A549 (cell line): ENCODE results near the gene MX2. TPM values are rescaled to one million over a fixed set of nuclear protein-coding genes. Genes with fewer than 3 reads are reported as not detected.

Source experiments
- ATAC-seq, 2 experiments: fragments of 200-7000 bp in 1 of 2; fragments of >200 bp in 1 of 2; cut with Nextera tagmentation in 1 of 2; cut with Tn5 transposase in 1 of 2; 3 replicates each; pipeline versions ENCODE4 v1.8.0 to v1.9.1; 2018 to 2020; ENCODE audit warnings: mild to moderate bottlenecking in 1 of 2, moderate library complexity in 1 of 2
- CTCF ChIA-PET: fragments of 300-600 bp; sonication (Branson Sonifier 250); formaldehyde crosslinking; extraction: SDS; loops from one replicate; lab custom pipeline; 2021; ENCODE audit warnings: antibody characterized with exemption, inconsistent platforms; lab: Yijun Ruan, JAX
- POLR2A ChIA-PET: fragments of 350-600 bp; formaldehyde crosslinking; extraction: SDS; loops from one replicate; lab custom pipeline; 2021; ENCODE audit warnings: antibody characterized with exemption, inconsistent platforms; lab: Yijun Ruan, JAX
- DNase-seq, 2 experiments: peaks; one replicate each; pipeline versions ENCODE4 v3.0.0 to v3.0.0-alpha.2; 2011 to 2016; ENCODE audit warnings: low read depth in 1 of 2, low spot score in 1 of 2
- FAIRE-seq: peaks from 2 replicates; lab custom pipeline; 2011; peaks lifted over from hg19 to GRCh38; lab: Jason Lieb, UNC
- H3K27ac ChIP-seq, 2 experiments: fragments of >200 bp; sonication (Bioruptor Twin); formaldehyde crosslinking; 3 replicates each; pipeline ENCODE4 v1.5.1; 2016 to 2017
- H3K4me1 ChIP-seq: fragments of >200 bp; sonication (Bioruptor Twin); formaldehyde crosslinking; 3 replicates; pipeline ENCODE4 v1.6.1; 2016
- H3K4me2 ChIP-seq: fragments of >200 bp; sonication (Bioruptor Twin); formaldehyde crosslinking; 3 replicates; pipeline ENCODE4 v1.6.1; 2016
- H3K4me3 ChIP-seq: fragments of >200 bp; sonication (Bioruptor Twin); formaldehyde crosslinking; 3 replicates; pipeline ENCODE4 v1.5.1; 2016
- H3K9me3 ChIP-seq: fragments of >200 bp; sonication (Bioruptor Twin); formaldehyde crosslinking; 3 replicates; pipeline ENCODE4 v1.6.1; 2016
- BHLHE40 ChIP-seq: IDR thresholded peaks from 2 replicates; pipeline ENCODE4 v1.6.1; 2012; ENCODE audit warnings: low read depth, low read length, inconsistent platforms
- CBX2 ChIP-seq: fragments of 200-600 bp; sonication (generic); IDR thresholded peaks from 2 replicates; pipeline ENCODE4 v1.6.1; 2016; ENCODE audit warnings: low read depth, mild to moderate bottlenecking, borderline replicate concordance
- CBX8 ChIP-seq: fragments of 200-600 bp; sonication (generic); IDR thresholded peaks from 2 replicates; pipeline ENCODE4 v1.6.1; 2016
- CEBPB ChIP-seq, 2 experiments: fragments of >200 bp in 1 of 2; sonication (Bioruptor Twin) in 1 of 2; formaldehyde crosslinking in 1 of 2; IDR thresholded peaks; 2 replicates each; pipeline ENCODE4 v1.6.1; 2012 to 2016
- CHD2 ChIP-seq: fragments of 150-350 bp; IDR thresholded peaks from 2 replicates; pipeline ENCODE4 v1.6.1; 2014; ENCODE audit warnings: low read length; ENCODE audit not compliant: partially characterized antibody
- E2F6 ChIP-seq: IDR thresholded peaks from 2 replicates; pipeline ENCODE4 v1.6.1; 2012; ENCODE audit warnings: low read depth, borderline replicate concordance
- EP300 ChIP-seq, 2 experiments: fragments of >200 bp; sonication (Bioruptor Twin); formaldehyde crosslinking; IDR thresholded peaks; 2 replicates in 1 of 2; 3 replicates in 1 of 2; pipeline ENCODE4 v1.6.1; 2016 to 2017
- FOXS1 ChIP-seq: fragments of 250-450 bp; sonication (Bioruptor Pico); IDR thresholded peaks from 2 replicates; pipeline ENCODE4 v1.5.0; 2020; ENCODE audit warnings: mild to moderate bottlenecking, moderate library complexity
- GATA3 ChIP-seq: IDR thresholded peaks from 2 replicates; pipeline ENCODE4 v1.6.1; 2012; ENCODE audit warnings: borderline replicate concordance
- HDAC2 ChIP-seq: fragments of 200-600 bp; sonication (generic); IDR thresholded peaks from 2 replicates; pipeline ENCODE4 v1.6.1; 2016
- HES2 ChIP-seq: fragments of >200 bp; sonication (Bioruptor Twin); formaldehyde crosslinking; IDR thresholded peaks from 2 replicates; pipeline ENCODE4 v1.6.1; 2016
- HOXA7 ChIP-seq: fragments of 250-450 bp; sonication (Bioruptor Pico); IDR thresholded peaks from 2 replicates; pipeline ENCODE4 v1.5.0; 2020; ENCODE audit warnings: mild to moderate bottlenecking, moderate library complexity
- JUNB ChIP-seq: fragments of >200 bp; sonication (Bioruptor Twin); formaldehyde crosslinking; IDR thresholded peaks from 2 replicates; pipeline ENCODE4 v1.6.1; 2016
- KDM1A ChIP-seq: fragments of 200-600 bp; sonication (generic); IDR thresholded peaks from 2 replicates; pipeline ENCODE4 v1.6.1; 2016; ENCODE audit warnings: low read depth, mild to moderate bottlenecking
- KDM5A ChIP-seq: fragments of 200-600 bp; sonication (generic); IDR thresholded peaks from 2 replicates; pipeline ENCODE4 v1.6.1; 2016; ENCODE audit warnings: antibody characterized with exemption, mild to moderate bottlenecking
- MYC ChIP-seq: IDR thresholded peaks from 2 replicates; pipeline ENCODE4 v1.6.1; 2012; ENCODE audit warnings: mild to moderate bottlenecking, inconsistent platforms, low read length, improper control_type of control experiment, borderline replicate concordance
- NR3C1 ChIP-seq: fragments of >200 bp; sonication (Bioruptor Twin); formaldehyde crosslinking; IDR thresholded peaks from 3 replicates; pipeline ENCODE4 v1.6.1; 2017
- PBX3 ChIP-seq: IDR thresholded peaks from 2 replicates; pipeline ENCODE4 v1.6.1; 2012
- PHF8 ChIP-seq: fragments of 200-600 bp; sonication (generic); IDR thresholded peaks from 2 replicates; pipeline ENCODE4 v1.6.1; 2016; ENCODE audit warnings: low read depth, mild to moderate bottlenecking, antibody characterized with exemption, moderate library complexity, borderline replicate concordance
- POLR2A ChIP-seq: IDR thresholded peaks from 2 replicates; pipeline ENCODE4 v1.6.1; 2012; ENCODE audit warnings: mild to moderate bottlenecking, low read length
- RCOR1 ChIP-seq: fragments of 150-350 bp; IDR thresholded peaks from 2 replicates; pipeline ENCODE4 v1.6.1; 2014; ENCODE audit warnings: antibody characterized with exemption, low read length, low read depth
- REST ChIP-seq: fragments of 200-600 bp; sonication (generic); IDR thresholded peaks from 2 replicates; pipeline ENCODE4 v1.6.1; 2016; ENCODE audit warnings: antibody characterized with exemption, mild to moderate bottlenecking, moderate library complexity
- RNF2 ChIP-seq: fragments of 200-600 bp; sonication (generic); IDR thresholded peaks from 2 replicates; pipeline ENCODE4 v1.6.1; 2016; ENCODE audit warnings: low read depth, mild to moderate bottlenecking, antibody characterized with exemption, moderate library complexity, borderline replicate concordance
- TP53 ChIP-seq: fragments of 250-450 bp; sonication (Bioruptor Pico); IDR thresholded peaks from 2 replicates; pipeline ENCODE4 v1.5.0; 2021; ENCODE audit warnings: mild to moderate bottlenecking, moderate library complexity
- ZC3H11A ChIP-seq: fragments of 450-650 bp; IDR thresholded peaks from 2 replicates; pipeline ENCODE4 v1.6.1; 2014; ENCODE audit warnings: antibody characterized with exemption, mild to moderate bottlenecking
- ZNF302 ChIP-seq: fragments of 250-450 bp; sonication (Bioruptor Pico); IDR thresholded peaks from 2 replicates; pipeline ENCODE4 v1.9.0; 2021; ENCODE audit warnings: inconsistent platforms, mild to moderate bottlenecking, moderate library complexity
- ZSCAN20 ChIP-seq: fragments of 250-450 bp; sonication (Bioruptor Pico); IDR thresholded peaks from 2 replicates; pipeline ENCODE4 v1.8.0; 2022; ENCODE audit warnings: mild to moderate bottlenecking, moderate library complexity
- WGBS: methylation state at CpG from one replicate; pipeline ENCODE4 v1.1.6; 2017; ENCODE audit errors: missing lambda C conversion rate; 5-methylcytosine and 5-hydroxymethylcytosine counted together
- polyA plus RNA-seq, 4 experiments: library from polyadenylated mRNA; depleted of rRNA in 3 of 4; stranded (reverse); fragments of >200 nt; fragmentation: RNase III in 1 of 4; extraction: RNeasy Plus Mini Kit Qiagen cat#74134 plus additional on column Dnase treatment in 1 of 4; gene quantifications; 2 replicates in 3 of 4; 3 replicates in 1 of 4; pipeline ENCODE4 v1.2.3, GENCODE V29; 2011 to 2017

MX2 gene
- polyA plus RNA-seq, 2 of the 4 experiments (the other 2 are of a cell fraction): not detected

GRCh38 chr21:41438425-41439113 is 76.7 kb downstream of the MX2 start:
- DNase-seq: no peak
- CTCF ChIA-PET: no interaction called here
- H3K4me1 ChIP-seq: no peaks in the 10 kb centered on the region
- POLR2A ChIA-PET: no interaction called here
- no peak for FAIRE-seq
- 56% methylated on average over 13 of the region's 13 CpGs for WGBS
- no peak for ATAC-seq
- H3K4me3 ChIP-seq: no peak overlapping the region
- no peaks in the 10 kb centered on the region for H3K9me3 ChIP-seq
- no peak overlapping the region for H3K27ac ChIP-seq
- no peak overlapping the region for H3K4me2 ChIP-seq
- TF ChIP-seq HOXA7 (CRISPR knock-in tag): no peak
- no peak for TF ChIP-seq E2F6
- TF ChIP-seq ZSCAN20: no peak
- no peak for TF ChIP-seq CBX2
- no peak for TF ChIP-seq CHD2
- TF ChIP-seq FOXS1 (CRISPR knock-in tag): no peak
- TF ChIP-seq PBX3: no peak
- TF ChIP-seq KDM5A: no peak
- TF ChIP-seq REST: no peak
- no peak for TF ChIP-seq JUNB
- no peak for TF ChIP-seq POLR2A
- TF ChIP-seq ZC3H11A: no peak
- no peak for TF ChIP-seq RNF2
- no peak for TF ChIP-seq PHF8
- TF ChIP-seq BHLHE40: no peak

- no peak for FAIRE-seq
- no peak overlapping the region for H3K4me2 ChIP-seq
- no peaks in the 10 kb centered on the region for H3K9me3 ChIP-seq
- H3K27ac ChIP-seq: no peak overlapping the region
- no peaks in the 10 kb centered on the region for H3K4me1 ChIP-seq
- ATAC-seq: no peak
- POLR2A ChIA-PET: no interaction called here
- no peak for DNase-seq
- CTCF ChIA-PET: no interaction called here
- WGBS: 46% methylated on average over 4 of the region's 4 CpGs
- H3K4me3 ChIP-seq: no peak overlapping the region
- no peak for TF ChIP-seq RNF2
- TF ChIP-seq CBX2: no peak
- TF ChIP-seq ZSCAN20: no peak
- TF ChIP-seq HES2: no peak
- TF ChIP-seq MYC: no peak
- no peak for TF ChIP-seq ZNF302 (CRISPR knock-in tag)
- TF ChIP-seq PBX3: no peak
- TF ChIP-seq NR3C1: no peak
- no peak for TF ChIP-seq TP53 (CRISPR knock-in tag)
- no peak for TF ChIP-seq HDAC2
- TF ChIP-seq CEBPB (IDR thresholded peaks at IDR 0.05): no peak
- no peak for TF ChIP-seq CBX8
- no peak for TF ChIP-seq EP300 (IDR thresholded peaks at IDR 0.05)
- TF ChIP-seq BHLHE40: no peak
- no peak for TF ChIP-seq KDM1A
- no peak for TF ChIP-seq E2F6
- TF ChIP-seq GATA3: no peak
- TF ChIP-seq RCOR1: no peak
- TF ChIP-seq JUNB: no peak
- no peak for TF ChIP-seq REST
Measured at GRCh38 chr21:41439248-41439647, 77.4 kb downstream of the MX2 start.
